Measurements from ENCODE around the gene SWT1. TPM values are rescaled to one million over a fixed set of nuclear protein-coding genes. Genes with fewer than 3 reads are reported as not detected.

Gene SWT1
- total RNA-seq, 1 donor from 2014 or later: 2.4 TPM

- DNase-seq (ENCODE audit: low read depth): no peak
- no peak for TF ChIP-seq CTCF (conservative IDR thresholded peaks at IDR 0.05; ENCODE audit: low read depth, low read length)
- H3K4me3 ChIP-seq (ENCODE audit: low read depth, low read length): no peak overlapping the region
Measured at GRCh38 chr1:185293967-185294542, 137.1 kb downstream of the SWT1 start.

GRCh38 chr1:185295091-185295490, 138.1 kb downstream of the SWT1 start:
- DNase-seq (ENCODE audit: low read depth): no peak
- TF ChIP-seq CTCF (conservative IDR thresholded peaks at IDR 0.05; ENCODE audit: low read depth, low read length): no peak
- no peak overlapping the region for H3K4me3 ChIP-seq (ENCODE audit: low read depth, low read length)

GRCh38 chr1:185297982-185298381, 141.0 kb downstream of the SWT1 start:
- TF ChIP-seq CTCF (conservative IDR thresholded peaks at IDR 0.05; ENCODE audit: low read depth, low read length): no peak
- H3K4me3 ChIP-seq (ENCODE audit: low read depth, low read length): no peak overlapping the region
- no peak for DNase-seq (ENCODE audit: low read depth)

- DNase-seq (ENCODE audit: low read depth): no peak
Measured at GRCh38 chr1:185300152-185300551, 143.2 kb downstream of the SWT1 start.

GRCh38 chr1:185305419-185305818, 148.5 kb downstream of the SWT1 start:
- TF ChIP-seq CTCF (conservative IDR thresholded peaks at IDR 0.05; ENCODE audit: low read depth, low read length): no peak
- H3K4me3 ChIP-seq (ENCODE audit: low read depth, low read length): no peak overlapping the region
- DNase-seq (ENCODE audit: low read depth): no peak

More at GRCh38 chr1:185300152-185300551, 143.2 kb downstream of the SWT1 start:
- no peak for TF ChIP-seq CTCF (conservative IDR thresholded peaks at IDR 0.05; ENCODE audit: low read depth, low read length)
- H3K4me3 ChIP-seq (ENCODE audit: low read depth, low read length): no peak overlapping the region

GRCh38 chr1:185308126-185308525, 151.2 kb downstream of the SWT1 start:
- H3K4me3 ChIP-seq (ENCODE audit: low read depth, low read length): no peak overlapping the region
- DNase-seq (ENCODE audit: low read depth): no peak
- no peak for TF ChIP-seq CTCF (conservative IDR thresholded peaks at IDR 0.05; ENCODE audit: low read depth, low read length)

- TF ChIP-seq CTCF (conservative IDR thresholded peaks at IDR 0.05; ENCODE audit: low read depth, low read length): no peak
- no peak overlapping the region for H3K4me3 ChIP-seq (ENCODE audit: low read depth, low read length)
- DNase-seq (ENCODE audit: low read depth): no peak
Measured at GRCh38 chr1:185309566-185309965, 152.6 kb downstream of the SWT1 start.

All from epithelial cell of proximal tubule (primary cell).